ENCODE measurements around the gene JADE2. TPM values are rescaled to one million over a fixed set of nuclear protein-coding genes. Genes with fewer than 3 reads are reported as not detected.

Gene JADE2
- total and polyA plus RNA-seq, 2 donors (not counting 3 experiments of a cell fraction or from before 2014, with no cell fraction given), result 11.6 to 31.1 TPM

DNA sequence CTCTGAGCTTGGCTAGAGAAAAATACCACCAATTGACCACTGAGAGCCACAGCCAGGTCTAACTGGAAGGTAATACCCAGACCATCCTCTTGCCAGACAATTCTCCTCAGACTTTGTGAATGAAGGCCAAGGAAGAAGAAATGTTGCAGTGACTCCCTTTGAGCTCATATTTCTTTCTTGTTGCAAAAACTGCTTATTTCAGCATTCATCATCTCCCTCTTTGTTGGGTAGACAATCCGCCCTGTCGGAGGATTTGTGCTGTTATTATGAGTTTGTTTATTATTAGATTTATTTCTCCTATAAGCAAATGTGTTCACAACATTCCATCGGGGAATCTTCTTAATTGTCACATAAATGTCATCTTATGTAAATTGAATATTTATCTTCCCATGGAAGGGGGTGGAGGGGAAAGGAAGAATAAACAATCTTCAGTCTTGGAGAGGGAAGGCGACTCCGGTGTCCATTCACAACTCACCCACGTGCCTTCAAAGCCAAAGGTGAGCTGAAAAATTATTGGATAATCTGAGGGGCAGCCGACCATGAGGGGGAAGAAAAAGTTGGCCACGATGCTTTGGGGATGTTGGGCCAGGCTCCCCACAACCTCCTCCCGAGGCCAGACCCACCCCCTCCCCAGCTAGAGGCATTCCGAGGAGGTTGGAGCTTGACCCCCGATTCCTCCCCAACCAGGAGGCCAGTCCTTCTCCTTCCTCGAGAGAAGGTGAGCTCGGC, 1.8 kb upstream of the JADE2 start:
- Histone ChIP-seq H4K20me1 (replicated peaks; ENCODE audit: control insufficient read depth, extremely low read depth, insufficient read depth, low read length) (no peaks in the 10 kb centered on the region), H2AFZ (ENCODE audit: low read depth, low read length) (peak overlapping the region; percentile 58), H3K9me1 (replicated peaks; ENCODE audit: control insufficient read depth, extremely low read depth, insufficient read depth, low read length) (no peaks in the 10 kb centered on the region), H3K9me3 (replicated peaks; ENCODE audit: control insufficient read depth, insufficient read depth, low read length) (no peaks in the 10 kb centered on the region), H3K79me2 (ENCODE audit: control insufficient read depth, insufficient read depth, low read length) (peaks cover 9% of the 10 kb centered on the region), H3K4me2 (ENCODE audit: insufficient read depth, low read length) (peak overlapping the region; percentile 83), H3K9ac (replicated peaks; ENCODE audit: extremely low read depth, insufficient read depth, low read length) (peak overlapping the region; percentile 78), H3K27me3 (ENCODE audit: control insufficient read depth in 2 of 2, insufficient read depth in 2 of 2, low read length in 2 of 2) (peaks cover 4 to 9% of the 10 kb centered on the region in 2 experiments), H3K4me3 (replicated peaks in 1 of 3; ENCODE audit: insufficient read depth in 1 of 3, low read depth in 1 of 3, low read length in 3 of 3) (peak overlapping the region in 2 of 3 experiments; percentile 64 to 76), H3K27ac (ENCODE audit: insufficient read depth, low read depth, low read length) (no peak overlapping the region), H3K4me1 (ENCODE audit: control insufficient read depth, extremely low read depth, insufficient read depth, low read length) (peaks cover 20% of the 10 kb centered on the region), H3K36me3 (ENCODE audit: control insufficient read depth in 2 of 2, extremely low read depth in 1 of 2, insufficient read depth in 2 of 2, low read length in 2 of 2) (no peaks in the 10 kb centered on the region)
- BruUV-seq (replicated peaks), result no TSS peak
- ChIA-PET CTCF (interaction anchor here (0.9 to 7.4 kb wide), 9 partner anchors 9 to 128 kb away, joined by 3 to 90 read pairs (median 4); partner anchors contain the start of gene CDKN2AIPNL), POLR2A (interaction anchor here (0.6 to 1.1 kb wide), 2 partner anchors 20 to 66 kb away, joined by 3 to 4 read pairs; no protein-coding TSS in a partner anchor)
- no peak for DNase-seq (ENCODE audit: low read depth, low spot score)
- intact Hi-C loops (cut with micrococcal nuclease) (no loop called here), dilution Hi-C loops (cut with MboI; ENCODE audit: extremely low pct_ligation_motif_present, low sequenced_read_pairs) (no loop called here)
- no peak for FAIRE-seq
- no peak for TF ChIP-seq JUN (IDR thresholded peaks at IDR 0.05; ENCODE audit: borderline replicate concordance, insufficient read depth, insufficient read length, low read depth)
- TF ChIP-seq, protein P1, sequence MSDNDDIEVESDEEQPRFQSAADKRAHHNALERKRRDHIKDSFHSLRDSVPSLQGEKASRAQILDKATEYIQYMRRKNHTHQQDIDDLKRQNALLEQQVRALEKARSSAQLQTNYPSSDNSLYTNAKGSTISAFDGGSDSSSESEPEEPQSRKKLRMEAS (IDR thresholded peaks at IDR 0.05; ENCODE audit: insufficient read depth, insufficient read length), result no peak
- TF ChIP-seq EZH2 (IDR thresholded peaks at IDR 0.05; ENCODE audit: borderline replicate concordance, low read depth, low read length, severe bottlenecking), result no peak
- no peak for TF ChIP-seq MYC (IDR thresholded peaks at IDR 0.05; ENCODE audit: low read depth, low read length)
- TF ChIP-seq GATA2 (IDR thresholded peaks at IDR 0.05; ENCODE audit: insufficient read depth, insufficient read length, low read depth, low read length), result no peak
- no peak for TF ChIP-seq FOS (IDR thresholded peaks at IDR 0.05; ENCODE audit: borderline replicate concordance, insufficient read depth, low read length)
- no peak for TF ChIP-seq POLR2A (IDR thresholded peaks at IDR 0.05; ENCODE audit: low read depth, low read length)
